HepG2 (cell line): ENCODE measurements around the gene CAMTA1. TPM values are rescaled to one million over a fixed set of nuclear protein-coding genes. Genes with fewer than 3 reads are reported as not detected.
A peak's percentile ranks its signal among the peaks of the same experiment; 100 is the strongest.

Experiments
- ATAC-seq: fragments of 200-7000 bp; cut with Tn5 transposase; 3 replicates; pipeline ENCODE4 v1.9.1; 2020; ENCODE audit warnings: mild to moderate bottlenecking, moderate library complexity
- BruUV-seq: library from RNA; stranded (reverse); fragments of 400-500 nt; replicated peaks from 2 replicates; lab custom pipeline; 2021; lab: Mats Ljungman, UMichigan
- CTCF ChIA-PET: fragments of 300-600 bp; formaldehyde crosslinking; extraction: SDS; loops from one replicate; lab custom pipeline; 2021; ENCODE audit warnings: low total read pairs, inconsistent platforms, low intra/inter-chr PET ratio; lab: Yijun Ruan, JAX
- POLR2A ChIA-PET: fragments of 350-600 bp; sonication (Branson Sonifier 250); formaldehyde crosslinking; loops from one replicate; lab custom pipeline; 2020; ENCODE audit warnings: antibody characterized with exemption, inconsistent platforms; lab: Yijun Ruan, JAX
- DNase-seq: peaks from one replicate; pipeline ENCODE4 v3.0.0-alpha.2; 2015; ENCODE audit warnings: low spot score
- FAIRE-seq: peaks from 3 replicates; lab custom pipeline; 2011; peaks lifted over from hg19 to GRCh38; lab: Jason Lieb, UNC
- H2AFZ ChIP-seq: one replicate; pipeline ENCODE4 v1.6.1; 2011; ENCODE audit warnings: low read length, inconsistent platforms
- H3K27ac ChIP-seq: fragments of 300-600 bp; 3 replicates; pipeline ENCODE4 v1.8.0; 2011; ENCODE audit warnings: mixed run types, mild to moderate bottlenecking, mixed read lengths, low read length, inconsistent platforms; ENCODE audit not compliant: insufficient read depth; ENCODE audit errors: extremely low read length
- H3K27me3 ChIP-seq, 2 experiments: fragments of 200-600 bp in 1 of 2; 2 replicates in 1 of 2; 3 replicates in 1 of 2; pipeline versions ENCODE4 v1.6.0 to v1.8.0; 2011; ENCODE audit warnings: low read length in 2 of 2, mild to moderate bottlenecking in 2 of 2, moderate library complexity in 2 of 2, inconsistent platforms in 1 of 2; ENCODE audit not compliant: insufficient read depth in 2 of 2, control insufficient read depth in 1 of 2
- H3K36me3 ChIP-seq, 2 experiments: fragments of 200-600 bp in 1 of 2; replicated peaks in 1 of 2; 2 replicates in 1 of 2; 3 replicates in 1 of 2; pipeline versions ENCODE4 v1.5.1 to v1.8.0; 2011; ENCODE audit warnings: low read length in 2 of 2, inconsistent platforms in 1 of 2; ENCODE audit not compliant: insufficient read depth in 2 of 2, control insufficient read depth in 1 of 2
- H3K4me1 ChIP-seq: 2 replicates; pipeline ENCODE4 v1.5.1; 2012; ENCODE audit warnings: low read length, inconsistent platforms; ENCODE audit not compliant: insufficient read depth
- H3K4me2 ChIP-seq: 2 replicates; pipeline ENCODE4 v1.6.0; 2011; ENCODE audit warnings: low read depth, low read length, inconsistent platforms
- H3K4me3 ChIP-seq, 3 experiments: fragments of 200-600 bp in 1 of 3; sonication (generic), shearing (Covaris generic) in 1 of 3; replicated peaks in 1 of 3; 2 replicates each; pipeline ENCODE4 v1.5.1; 2011 to 2016; ENCODE audit warnings: low read length in 3 of 3, inconsistent platforms in 2 of 3, low read depth in 2 of 3, mild to moderate bottlenecking in 2 of 3, control low read depth in 1 of 3, mixed read lengths in 1 of 3; ENCODE audit not compliant: insufficient read depth in 1 of 3
- H3K79me2 ChIP-seq: one replicate; pipeline ENCODE4 v1.6.1; 2011; ENCODE audit warnings: low read length, inconsistent platforms; ENCODE audit not compliant: insufficient read depth
- H3K9ac ChIP-seq: 2 replicates; pipeline ENCODE4 v1.6.0; 2011; ENCODE audit warnings: mild to moderate bottlenecking, low read depth, low read length, inconsistent platforms; ENCODE audit not compliant: insufficient read depth
- H3K9me3 ChIP-seq: 2 replicates; pipeline ENCODE4 v1.5.1; 2012; ENCODE audit warnings: mild to moderate bottlenecking, low read length
- H4K20me1 ChIP-seq: 2 replicates; pipeline ENCODE4 v1.6.0; 2011; ENCODE audit warnings: inconsistent platforms, mild to moderate bottlenecking, low read length, moderate library complexity; ENCODE audit not compliant: insufficient read depth
- ARID5B ChIP-seq: IDR thresholded peaks from 2 replicates; pipeline ENCODE4 v1.4.0; 2020; ENCODE audit warnings: mild to moderate bottlenecking, missing genetic modification reagents
- ATF6 ChIP-seq: sonication (generic); formaldehyde crosslinking; conservative IDR thresholded peaks from 2 replicates; pipeline ENCODE4 v1.4.0; 2020; ENCODE audit warnings: missing genetic modification reagents
- CREB3 ChIP-seq: sonication (generic); formaldehyde crosslinking; IDR thresholded peaks from 2 replicates; pipeline ENCODE4 v1.5.0; 2020; ENCODE audit warnings: missing genetic modification reagents
- ELF3 ChIP-seq: IDR thresholded peaks from 2 replicates; pipeline ENCODE4 v1.6.1; 2016; ENCODE audit warnings: missing genetic modification reagents, missing compliant biosample characterization
- FOXK2 ChIP-seq: fragments of 450-650 bp; IDR thresholded peaks from 2 replicates; pipeline ENCODE4 v1.6.1; 2016
- FOXP1 ChIP-seq, 2 experiments: fragments of 450-650 bp in 1 of 2; IDR thresholded peaks; 2 replicates each; pipeline ENCODE4 v1.6.1; 2017 to 2018; ENCODE audit warnings: antibody characterized with exemption in 1 of 2
- FUBP1 ChIP-seq: sonication (generic); formaldehyde crosslinking; IDR thresholded peaks from 2 replicates; pipeline ENCODE4 v1.5.1; 2020; ENCODE audit warnings: missing genetic modification reagents, mild to moderate bottlenecking, borderline replicate concordance
- ZNF138 ChIP-seq: sonication (generic); formaldehyde crosslinking; IDR thresholded peaks from 2 replicates; pipeline ENCODE4 v1.5.0; 2020; ENCODE audit warnings: mild to moderate bottlenecking, low read depth, missing genetic modification reagents
- ZNF224 ChIP-seq: sonication (generic); formaldehyde crosslinking; IDR thresholded peaks from 2 replicates; pipeline ENCODE4 v1.5.0; 2020; ENCODE audit warnings: mild to moderate bottlenecking, missing genetic modification reagents
- ZNF274 ChIP-seq: sonication (generic); formaldehyde crosslinking; IDR thresholded peaks from 2 replicates; pipeline ENCODE4 v1.5.1; 2020; ENCODE audit warnings: mild to moderate bottlenecking, missing genetic modification reagents
- ZNF337 ChIP-seq: sonication (generic); formaldehyde crosslinking; IDR thresholded peaks from 2 replicates; pipeline ENCODE4 v1.5.1; 2020; ENCODE audit warnings: missing genetic modification reagents, low read depth, mild to moderate bottlenecking, borderline replicate concordance
- ZNF781 ChIP-seq: sonication (generic); formaldehyde crosslinking; IDR thresholded peaks from 2 replicates; pipeline ENCODE4 v1.5.1; 2020; ENCODE audit warnings: borderline replicate concordance, mild to moderate bottlenecking, missing genetic modification reagents; ENCODE audit errors: not compliant biosample characterization
- ZNF816 ChIP-seq: sonication (generic); formaldehyde crosslinking; IDR thresholded peaks from 2 replicates; pipeline ENCODE4 v1.8.0; 2022; ENCODE audit warnings: missing genetic modification reagents, mild to moderate bottlenecking, borderline replicate concordance
- WGBS: methylation state at CpG from one replicate; pipeline ENCODE4 v1.1.6; 2017; ENCODE audit warnings: low lambda C conversion rate; 5-methylcytosine and 5-hydroxymethylcytosine counted together
- in situ Hi-C: cut with HindIII; loops from 2 replicates; pipeline ENCODE4 v1.10.0; 2017; ENCODE audit warnings: low pct_unique_long_range_greater_than_20kb; ENCODE audit not compliant: extremely low pct_ligation_motif_present
- intact Hi-C: fragments of 100-400 bp; cut with micrococcal nuclease; formaldehyde crosslinking; loops from one replicate; pipeline ENCODE4 v1.10.0; 2022; ENCODE audit not compliant: unreplicated experiment
- polyA plus RNA-seq, 8 experiments: library from polyadenylated mRNA; depleted of rRNA in 3 of 8; stranded (reverse) in 7 of 8; unstranded in 1 of 8; fragments of >200 nt; fragmentation: Illumina TruSeq in 4 of 8; extraction: Trizol in 4 of 8; gene quantifications; 2 replicates each; pipeline versions ENCODE4 v1.2.1 to v1.2.3, GENCODE V29; 2011 to 2016; ENCODE audit warnings: low read depth in 4 of 8, missing spikeins in 1 of 8, mixed read lengths in 1 of 8; ENCODE audit not compliant: insufficient read depth in 1 of 8
- total RNA-seq, 5 experiments: library from RNA; depleted of rRNA; stranded (reverse); fragments of >200 nt; fragmentation: Illumina TruSeq; extraction: Trizol; gene quantifications; 2 replicates each; pipeline ENCODE4 v1.2.3, GENCODE V29; 2016; ENCODE audit warnings: low read depth in 1 of 5

CAMTA1 gene
- total and polyA plus RNA-seq, 2 of the 13 experiments (the other 11 are each of a cell fraction or from before 2014, with no cell fraction given), result 25.0 to 36.4 TPM

GRCh38 chr1:6785728-6786505 is 663 bp downstream of the CAMTA1 start (continued):
- TF ChIP-seq ATF6 (CRISPR knock-in tag), result no peak
- no peak for TF ChIP-seq ZNF781
- no peak for TF ChIP-seq CREB3
- TF ChIP-seq FOXK2, result no peak
- TF ChIP-seq FUBP1 (CRISPR knock-in tag), result no peak

GRCh38 chr1:6788946-6789345 is 3.7 kb downstream of the CAMTA1 start:
- in situ Hi-C loops (no loop called here), intact Hi-C loops (loop anchor here (10.0 kb wide), 1 partner anchor 64 kb away; no protein-coding TSS in a partner anchor)
- ATAC-seq (no peak), DNase-seq (peak; percentile 41), FAIRE-seq (peak; percentile 79)
- peaks cover 0 to 5% of the 10 kb centered on the region in 2 experiments; a peak in 2 of 5 replicates for H3K36me3 ChIP-seq
- H3K4me2 ChIP-seq, result peak overlapping the region; percentile 48
- no peak overlapping the region for H3K4me3 ChIP-seq
- H4K20me1 ChIP-seq, result peaks cover 25% of the 10 kb centered on the region
- CTCF ChIA-PET, result no interaction called here
- H2AFZ ChIP-seq, result no peak overlapping the region
- 34% methylated on average over 2 of the region's 2 CpGs for WGBS
- H3K27me3 ChIP-seq, result no peaks in the 10 kb centered on the region
- no peaks in the 10 kb centered on the region for H3K9me3 ChIP-seq
- no TSS peak for BruUV-seq
- H3K4me1 ChIP-seq, result peaks cover 41% of the 10 kb centered on the region
- H3K9ac ChIP-seq, result no peak overlapping the region
- peak overlapping the region; percentile 26 for H3K27ac ChIP-seq
- POLR2A ChIA-PET, result no interaction called here
- H3K79me2 ChIP-seq, result peaks cover 73% of the 10 kb centered on the region
- TF ChIP-seq ZNF816 (no peak), FOXP1 (IDR thresholded peaks at IDR 0.05) (no peak), FOXP1 (CRISPR knock-in tag; IDR thresholded peaks at IDR 0.05) (0 out of 2 replicates have a peak, but pooled peaks have one; percentile 11), ZNF274 (CRISPR knock-in tag) (no peak), ARID5B (CRISPR knock-in tag) (peak; percentile 52; the same call in 1 of the 2 replicates), ZNF224 (no peak), ELF3 (CRISPR knock-in tag) (0 out of 2 replicates have a peak, but pooled peaks have one; percentile 29), ZNF138 (CRISPR knock-in tag) (no peak), ZNF337 (CRISPR knock-in tag) (no peak)
